Fibroblast of the conjunctiva (primary cell): ENCODE measurements around the gene GALNT9.

Experiments used
- DNase-seq: peaks from one replicate; pipeline ENCODE4 v3.0.0-alpha.2; 2010; ENCODE audit warnings: low read depth

Gene GALNT9

GRCh38 chr12:132168311-132169031 is 160.9 kb downstream of the GALNT9 start:
- no peak for DNase-seq

- DNase-seq = no peak
These were observed 161.6 kb downstream of the GALNT9 start for GRCh38 chr12:132167611-132168310.

GRCh38 chr12:132166801-132167591 is 162.4 kb downstream of the GALNT9 start:
- no peak for DNase-seq

- no peak for DNase-seq
These were observed 163.3 kb downstream of the GALNT9 start for GRCh38 chr12:132166093-132166492.

GRCh38 chr12:132165584-132165983 is 163.8 kb downstream of the GALNT9 start:
- DNase-seq = no peak

GRCh38 chr12:132164426-132164825 is 165.0 kb downstream of the GALNT9 start:
- DNase-seq = no peak

GRCh38 chr12:132163911-132164288 is 165.5 kb downstream of the GALNT9 start:
- DNase-seq = no peak

GRCh38 chr12:132163041-132163910 is 166.1 kb downstream of the GALNT9 start:
- no peak for DNase-seq

- peak; percentile 43 for DNase-seq
These were observed 166.8 kb downstream of the GALNT9 start for GRCh38 chr12:132162508-132163031.

- no peak for DNase-seq
These were observed 167.4 kb downstream of the GALNT9 start for GRCh38 chr12:132161796-132162507.

GRCh38 chr12:132161036-132161781 is 168.2 kb downstream of the GALNT9 start:
- peak; percentile 14 for DNase-seq

- no peak for DNase-seq
These were observed 168.8 kb downstream of the GALNT9 start for GRCh38 chr12:132160601-132161035.

- no peak for DNase-seq
These were observed 169.4 kb downstream of the GALNT9 start for GRCh38 chr12:132160016-132160415.

GRCh38 chr12:132159555-132160003 is 169.8 kb downstream of the GALNT9 start:
- DNase-seq = no peak

- DNase-seq = no peak
These were observed 170.5 kb downstream of the GALNT9 start for GRCh38 chr12:132158677-132159554.

GRCh38 chr12:132157733-132158409 is 171.5 kb downstream of the GALNT9 start:
- no peak for DNase-seq

- DNase-seq = no peak
These were observed 172.6 kb downstream of the GALNT9 start for GRCh38 chr12:132156573-132157325.
